RWPE2 (cell line): ENCODE measurements around the gene BOLA3.

ENCODE experiments used
- ATAC-seq: fragments of 200-7000 bp; cut with Tn5 transposase; 3 replicates; pipeline ENCODE4 v1.9.1; 2021; ENCODE audit warnings: low read depth
- DNase-seq: peaks from one replicate; pipeline ENCODE4 v3.0.0-alpha.2; 2020; ENCODE audit warnings: low spot score
- H3K27ac ChIP-seq: fragments of 450-650 bp; 2 replicates; pipeline ENCODE4 v1.5.1; 2017; ENCODE audit warnings: mild to moderate bottlenecking; ENCODE audit not compliant: poor library complexity, severe bottlenecking
- H3K27me3 ChIP-seq: fragments of 250-450 bp; sonication (Bioruptor Pico); 2 replicates; pipeline ENCODE4 v1.5.1; 2021; ENCODE audit warnings: mild to moderate bottlenecking, moderate library complexity; ENCODE audit not compliant: insufficient read depth, poor library complexity, severe bottlenecking
- H3K36me3 ChIP-seq: fragments of 250-450 bp; sonication (Bioruptor Pico); 2 replicates; pipeline ENCODE4 v1.5.1; 2020; ENCODE audit warnings: low read depth, mild to moderate bottlenecking, moderate library complexity
- H3K4me1 ChIP-seq: fragments of 250-450 bp; sonication (Bioruptor Pico); 2 replicates; pipeline ENCODE4 v1.5.1; 2021; ENCODE audit warnings: mild to moderate bottlenecking, moderate library complexity; ENCODE audit not compliant: insufficient read depth, poor library complexity, severe bottlenecking
- H3K4me3 ChIP-seq: fragments of 250-450 bp; sonication (Bioruptor Pico); 2 replicates; pipeline ENCODE4 v1.5.1; 2021; ENCODE audit warnings: mild to moderate bottlenecking, moderate library complexity; ENCODE audit not compliant: severe bottlenecking
- H3K9me3 ChIP-seq: fragments of 250-450 bp; sonication (Bioruptor Pico); 2 replicates; pipeline ENCODE4 v1.5.1; 2021; ENCODE audit warnings: mild to moderate bottlenecking, moderate library complexity; ENCODE audit not compliant: severe bottlenecking
- CTCF ChIP-seq: fragments of 450-650 bp; IDR thresholded peaks from one replicate; pipeline ENCODE4 v1.5.1; 2017; ENCODE audit warnings: mild to moderate bottlenecking, moderate library complexity; ENCODE audit not compliant: poor library complexity, severe bottlenecking

The BOLA3 gene

GRCh38 chr2:74097574-74097973, 50.1 kb downstream of the BOLA3 start:
- Histone ChIP-seq H3K36me3 (peaks cover 53% of the 10 kb centered on the region), H3K4me1 (no peaks in the 10 kb centered on the region), H3K4me3 (no peak overlapping the region), H3K27me3 (no peaks in the 10 kb centered on the region), H3K27ac (no peak overlapping the region), H3K9me3 (no peaks in the 10 kb centered on the region)
- DNase-seq (no peak), ATAC-seq (no peak)
- TF ChIP-seq CTCF = no peak

GRCh38 chr2:74096052-74096451, 51.7 kb downstream of the BOLA3 start:
- DNase-seq (no peak), ATAC-seq (no peak)
- TF ChIP-seq CTCF = no peak
- Histone ChIP-seq H3K27me3 (no peaks in the 10 kb centered on the region), H3K36me3 (peaks cover 64% of the 10 kb centered on the region), H3K4me3 (no peak overlapping the region), H3K27ac (no peak overlapping the region), H3K9me3 (no peaks in the 10 kb centered on the region), H3K4me1 (no peaks in the 10 kb centered on the region)

- Histone ChIP-seq H3K27ac (no peak overlapping the region), H3K36me3 (peaks cover 64% of the 10 kb centered on the region), H3K27me3 (no peaks in the 10 kb centered on the region), H3K4me1 (no peaks in the 10 kb centered on the region), H3K4me3 (no peak overlapping the region), H3K9me3 (no peaks in the 10 kb centered on the region)
- DNase-seq (no peak), ATAC-seq (no peak)
- TF ChIP-seq CTCF = no peak
Observed at GRCh38 chr2:74095632-74096031, 52.1 kb downstream of the BOLA3 start.

GRCh38 chr2:74094291-74094690, 53.4 kb downstream of the BOLA3 start:
- Histone ChIP-seq H3K4me1 (no peaks in the 10 kb centered on the region), H3K9me3 (no peaks in the 10 kb centered on the region), H3K4me3 (no peak overlapping the region), H3K27me3 (no peaks in the 10 kb centered on the region), H3K36me3 (peaks cover 64% of the 10 kb centered on the region), H3K27ac (no peak overlapping the region)
- TF ChIP-seq CTCF = no peak
- DNase-seq = no peak
- no peak for ATAC-seq

- Histone ChIP-seq H3K4me1 (no peaks in the 10 kb centered on the region), H3K27ac (no peak overlapping the region), H3K27me3 (no peaks in the 10 kb centered on the region), H3K9me3 (no peaks in the 10 kb centered on the region), H3K4me3 (no peak overlapping the region), H3K36me3 (peaks cover 64% of the 10 kb centered on the region)
- DNase-seq (no peak), ATAC-seq (no peak)
- TF ChIP-seq CTCF = no peak
Observed at GRCh38 chr2:74093840-74094239, 53.9 kb downstream of the BOLA3 start.
